HEK293 (cell line): ENCODE results near the gene LMTK3.
A peak's percentile ranks its signal among the peaks of the same experiment; 100 is the strongest.

ENCODE experiments used
- CTCF ChIA-PET: fragments of 350-600 bp; formaldehyde crosslinking; extraction: SDS; loops from one replicate; lab custom pipeline; 2021; ENCODE audit warnings: antibody characterized with exemption; lab: Yijun Ruan, JAX
- POLR2A ChIA-PET: fragments of 300-600 bp; formaldehyde crosslinking; extraction: SDS; loops from one replicate; lab custom pipeline; 2020; ENCODE audit warnings: antibody characterized with exemption, inconsistent platforms; lab: Yijun Ruan, JAX
- H3K27ac ChIP-seq: fragments of 200-500 bp; sonication (Bioruptor generic); 2 replicates; pipeline ENCODE4 v1.5.1; 2014; ENCODE audit warnings: low read depth, low read length, control low read depth, inconsistent platforms; ENCODE audit errors: extremely low read depth
- H3K36me3 ChIP-seq, 2 experiments: fragments of 200-500 bp in 1 of 2; sonication (Bioruptor generic) in 1 of 2; 1 replicate in 1 of 2; 2 replicates in 1 of 2; pipeline ENCODE4 v1.5.1; 2014 to 2017; ENCODE audit warnings: inconsistent platforms in 2 of 2, low read length in 2 of 2; ENCODE audit not compliant: control insufficient read depth in 2 of 2, insufficient read depth in 1 of 2
- H3K4me1 ChIP-seq: fragments of 200-500 bp; sonication (Bioruptor generic); 2 replicates; pipeline ENCODE4 v1.5.1; 2014; ENCODE audit warnings: mild to moderate bottlenecking, low read length, inconsistent platforms; ENCODE audit not compliant: control insufficient read depth, insufficient read depth
- H3K4me3 ChIP-seq: 2 replicates; pipeline ENCODE4 v1.5.1; 2011; ENCODE audit warnings: low read depth, mild to moderate bottlenecking, control low read depth, low read length, moderate library complexity
- H3K9me3 ChIP-seq: fragments of 200-500 bp; sonication (Bioruptor generic); 2 replicates; pipeline ENCODE4 v1.5.1; 2014; ENCODE audit warnings: low read depth, low read length, inconsistent platforms; ENCODE audit not compliant: control insufficient read depth, insufficient read depth
- KLF1 ChIP-seq: fragments of 450-650 bp; formaldehyde crosslinking; IDR thresholded peaks from 2 replicates; pipeline ENCODE4 v1.5.1; 2016; ENCODE audit warnings: missing biosample characterization, missing genetic modification characterization
- SP2 ChIP-seq: fragments of 450-650 bp; formaldehyde crosslinking; IDR thresholded peaks from 2 replicates; pipeline ENCODE4 v1.5.1; 2016; ENCODE audit warnings: missing biosample characterization, missing genetic modification characterization
- SP7 ChIP-seq: fragments of 450-650 bp; formaldehyde crosslinking; IDR thresholded peaks from 2 replicates; pipeline ENCODE4 v1.5.1; 2016; ENCODE audit warnings: missing biosample characterization, missing genetic modification characterization
- TCF7L2 ChIP-seq: IDR thresholded peaks from 2 replicates; pipeline ENCODE4 v1.6.1; 2011; ENCODE audit warnings: low read depth, mild to moderate bottlenecking, inconsistent platforms, low read length, moderate library complexity, borderline replicate concordance
- ZBTB21 ChIP-seq: fragments of 450-650 bp; formaldehyde crosslinking; IDR thresholded peaks from 2 replicates; pipeline ENCODE4 v1.5.1; 2017; ENCODE audit warnings: missing biosample characterization, missing genetic modification characterization
- ZFP41 ChIP-seq: fragments of 450-650 bp; formaldehyde crosslinking; IDR thresholded peaks from 2 replicates; pipeline ENCODE4 v1.5.1; 2016; ENCODE audit warnings: missing biosample characterization, missing genetic modification characterization, borderline replicate concordance
- ZFP69B ChIP-seq: fragments of 450-650 bp; formaldehyde crosslinking; IDR thresholded peaks from 2 replicates; pipeline ENCODE4 v1.5.1; 2016; ENCODE audit warnings: missing biosample characterization, missing genetic modification characterization
- ZNF121 ChIP-seq: fragments of 450-650 bp; formaldehyde crosslinking; IDR thresholded peaks from 2 replicates; pipeline ENCODE4 v1.5.1; 2016; ENCODE audit warnings: missing biosample characterization, missing genetic modification characterization
- ZNF19 ChIP-seq: fragments of 450-650 bp; formaldehyde crosslinking; IDR thresholded peaks from 2 replicates; pipeline ENCODE4; 2016; ENCODE audit warnings: missing biosample characterization, missing genetic modification characterization, low read depth
- ZNF211 ChIP-seq: fragments of 450-650 bp; formaldehyde crosslinking; IDR thresholded peaks from 2 replicates; pipeline ENCODE4 v1.5.1; 2016; ENCODE audit warnings: low read depth, missing biosample characterization, missing genetic modification characterization
- ZNF223 ChIP-seq: fragments of 450-650 bp; formaldehyde crosslinking; IDR thresholded peaks from 2 replicates; pipeline ENCODE4 v1.5.1; 2016; ENCODE audit warnings: missing biosample characterization, missing genetic modification characterization
- ZNF24 ChIP-seq: fragments of 450-650 bp; formaldehyde crosslinking; IDR thresholded peaks from 2 replicates; pipeline ENCODE4 v1.5.1; 2016; ENCODE audit warnings: missing biosample characterization, missing genetic modification characterization
- ZNF391 ChIP-seq: fragments of 450-650 bp; formaldehyde crosslinking; IDR thresholded peaks from 2 replicates; pipeline ENCODE4 v1.5.1; 2016; ENCODE audit warnings: low read depth, missing biosample characterization, missing genetic modification characterization, borderline replicate concordance
- ZNF394 ChIP-seq: fragments of 450-650 bp; formaldehyde crosslinking; IDR thresholded peaks from 2 replicates; pipeline ENCODE4 v1.5.1; 2016; ENCODE audit warnings: missing biosample characterization, missing genetic modification characterization, mild to moderate bottlenecking, moderate library complexity, borderline replicate concordance
- ZNF561 ChIP-seq: fragments of 450-650 bp; IDR thresholded peaks from 2 replicates; pipeline ENCODE4 v1.5.1; 2018; ENCODE audit warnings: missing biosample characterization, missing genetic modification characterization, borderline replicate concordance
- ZNF621 ChIP-seq: fragments of 450-650 bp; formaldehyde crosslinking; IDR thresholded peaks from 2 replicates; pipeline ENCODE4 v1.5.1; 2017; ENCODE audit warnings: missing biosample characterization, missing genetic modification characterization
- ZNF664 ChIP-seq: fragments of 450-650 bp; formaldehyde crosslinking; IDR thresholded peaks from 2 replicates; pipeline ENCODE4 v1.5.1; 2016; ENCODE audit warnings: missing biosample characterization, missing genetic modification characterization
- ZNF768 ChIP-seq: fragments of 450-650 bp; formaldehyde crosslinking; IDR thresholded peaks from 2 replicates; pipeline ENCODE4 v1.5.1; 2018; ENCODE audit warnings: missing biosample characterization, mild to moderate bottlenecking, missing genetic modification characterization
- ZNF777 ChIP-seq: fragments of 450-650 bp; formaldehyde crosslinking; IDR thresholded peaks from 2 replicates; pipeline ENCODE4 v1.5.1; 2017; ENCODE audit warnings: missing biosample characterization, missing genetic modification characterization, borderline replicate concordance
- ZNF792 ChIP-seq: fragments of 450-650 bp; formaldehyde crosslinking; IDR thresholded peaks from 2 replicates; pipeline ENCODE4 v1.5.1; 2016; ENCODE audit warnings: missing biosample characterization, missing genetic modification characterization
- TF ChIP-seq, protein P1 (sequence below): fragments of 450-650 bp; formaldehyde crosslinking; IDR thresholded peaks from 2 replicates; pipeline ENCODE4 v1.5.1; 2016; ENCODE audit warnings: missing biosample characterization, missing genetic modification characterization
- TF ChIP-seq, protein P2 (sequence below): fragments of 450-650 bp; formaldehyde crosslinking; IDR thresholded peaks from 2 replicates; pipeline ENCODE4 v1.5.1; 2016; ENCODE audit warnings: missing biosample characterization, missing genetic modification characterization, borderline replicate concordance

The LMTK3 gene

DNA sequence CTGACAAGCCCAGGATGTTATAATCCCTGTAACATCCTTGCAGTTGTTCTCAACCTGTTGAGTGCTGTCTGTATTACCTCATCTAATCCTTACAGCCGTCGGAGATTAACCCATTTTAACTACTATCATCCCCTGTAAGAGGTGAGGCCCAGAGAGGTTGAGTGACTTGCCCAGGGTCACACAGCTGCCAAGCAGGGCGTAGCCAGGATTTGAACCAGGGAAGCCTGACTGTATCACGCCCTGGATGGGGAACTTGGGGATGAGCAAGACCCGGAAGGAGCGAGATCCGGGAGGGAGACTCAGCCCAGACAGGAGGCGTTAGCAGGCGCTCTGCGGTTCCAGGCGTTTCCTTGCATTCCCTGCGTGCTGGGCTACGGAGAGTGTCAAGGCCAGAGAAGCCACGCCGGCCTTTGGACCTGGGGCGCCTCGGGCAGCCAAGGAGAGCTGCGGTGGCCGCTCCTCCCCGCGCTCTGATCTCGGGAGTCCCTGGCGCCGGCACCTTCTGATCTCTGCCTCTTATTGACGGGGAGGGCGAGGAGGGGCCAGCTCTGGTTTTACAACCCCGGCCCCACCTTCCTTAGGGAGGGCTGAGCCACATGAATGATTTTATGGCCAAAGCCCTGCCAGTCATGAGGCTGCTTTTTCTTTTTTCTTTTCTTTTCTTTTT lies 46.5 kb upstream of the LMTK3 start (continued):
- no peak for TF ChIP-seq ZNF621 (tag by site-specific recombination)
- peak; percentile 82 for TF ChIP-seq TCF7L2
- TF ChIP-seq ZNF561 (tag by site-specific recombination), result no peak
- peak; percentile 28; the same call in 1 of the 2 replicates for TF ChIP-seq KLF1 (tag by site-specific recombination)
- TF ChIP-seq ZNF223 (tag by site-specific recombination), result no peak
- no peak for TF ChIP-seq ZNF394 (tag by site-specific recombination)
- no peak for TF ChIP-seq ZNF211 (tag by site-specific recombination)
- no peak for TF ChIP-seq ZNF19 (tag by site-specific recombination)
- TF ChIP-seq ZNF664 (tag by site-specific recombination), result peak; percentile 81
- TF ChIP-seq ZFP69B (tag by site-specific recombination), result no peak
- no peak for TF ChIP-seq ZNF24
- TF ChIP-seq ZNF792 (tag by site-specific recombination), result no peak
- no peak for TF ChIP-seq ZFP41 (tag by site-specific recombination)
- TF ChIP-seq ZNF768 (tag by site-specific recombination), result peak; percentile 95
- TF ChIP-seq, protein P1, sequence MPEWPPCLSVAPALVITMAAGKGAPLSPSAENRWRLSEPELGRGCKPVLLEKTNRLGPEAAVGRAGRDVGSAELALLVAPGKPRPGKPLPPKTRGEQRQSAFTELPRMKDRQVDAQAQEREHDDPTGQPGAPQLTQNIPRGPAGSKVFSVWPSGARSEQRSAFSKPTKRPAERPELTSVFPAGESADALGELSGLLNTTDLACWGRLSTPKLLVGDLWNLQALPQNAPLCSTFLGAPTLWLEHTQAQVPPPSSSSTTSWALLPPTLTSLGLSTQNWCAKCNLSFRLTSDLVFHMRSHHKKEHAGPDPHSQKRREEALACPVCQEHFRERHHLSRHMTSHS (tag by site-specific recombination), result no peak
- no peak for TF ChIP-seq SP2 (tag by site-specific recombination)
- no peak for TF ChIP-seq SP7 (tag by site-specific recombination)
- TF ChIP-seq ZNF391 (tag by site-specific recombination), result no peak

DNA sequence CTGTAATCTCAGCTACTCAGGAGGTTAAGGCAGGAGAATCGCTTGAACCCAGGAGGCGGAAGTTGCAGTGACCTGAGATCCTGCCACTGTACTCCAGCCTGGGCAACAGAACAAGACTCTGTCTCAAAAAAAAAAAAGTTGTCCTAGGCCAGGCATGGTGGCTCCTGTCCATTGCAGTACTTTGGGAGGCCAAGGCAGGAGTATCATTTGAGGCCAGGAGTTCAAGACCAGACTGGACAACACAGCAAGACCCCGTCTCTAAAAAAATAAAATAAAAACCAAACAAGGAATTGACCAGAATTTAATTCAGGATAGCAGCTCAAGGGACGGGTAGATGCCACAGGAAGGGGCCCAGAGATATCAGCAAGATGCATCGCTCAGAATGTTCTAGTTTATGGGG lies 45.2 kb upstream of the LMTK3 start:
- Histone ChIP-seq H3K4me1 (peaks cover 3% of the 10 kb centered on the region; the same call in 1 of the 2 replicates), H3K36me3 (no peaks in the 10 kb centered on the region), H3K4me3 (no peak overlapping the region), H3K9me3 (no peaks in the 10 kb centered on the region), H3K27ac (no peak overlapping the region)
- TF ChIP-seq ZNF121 (tag by site-specific recombination), result peak; percentile 96
- no peak for TF ChIP-seq TCF7L2
- TF ChIP-seq ZBTB21 (tag by site-specific recombination), result no peak
- ChIA-PET CTCF (interaction anchor here (1.1 to 1.6 kb wide), 3 partner anchors 27 to 67 kb away, joined by 3 to 7 read pairs (median 4); no protein-coding TSS in a partner anchor), POLR2A (interaction anchor here (0.6 to 1.6 kb wide), 2 partner anchors 11 to 19 kb away, joined by 4 to 5 read pairs; no protein-coding TSS in a partner anchor)

DNA sequence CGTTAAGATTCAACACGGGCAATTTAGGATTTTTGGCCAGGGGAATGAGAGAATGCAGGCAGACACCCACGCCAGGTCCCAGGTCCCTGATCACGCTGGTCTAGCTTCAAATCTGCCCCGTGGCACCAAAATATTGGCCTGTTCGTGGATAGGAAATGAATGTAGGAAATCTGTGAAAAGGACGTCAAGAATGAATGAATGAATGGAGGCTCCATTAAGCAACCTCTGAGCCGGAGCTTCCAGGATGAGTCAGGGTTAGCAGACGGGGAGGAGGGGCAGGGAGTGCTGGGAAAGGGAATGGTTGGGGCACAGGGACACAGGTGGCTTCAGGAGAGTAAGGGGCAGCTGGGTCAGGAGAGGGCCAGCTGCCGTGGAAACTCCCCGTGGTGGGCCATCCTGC lies 44.5 kb upstream of the LMTK3 start:
- no peaks in the 10 kb centered on the region for H3K36me3 ChIP-seq
- ChIA-PET POLR2A (interaction anchor here (1.6 kb wide), 1 partner anchor 12 kb away, joined by 5 read pairs; no protein-coding TSS in a partner anchor), CTCF (interaction anchor here (0.6 to 1.6 kb wide), 5 partner anchors 21 to 449 kb away, joined by 3 to 7 read pairs (median 4); no protein-coding TSS in a partner anchor)
- peaks cover 3% of the 10 kb centered on the region; the same call in 1 of the 2 replicates for H3K4me1 ChIP-seq
- H3K4me3 ChIP-seq, result no peak overlapping the region
- H3K27ac ChIP-seq, result no peak overlapping the region
- no peaks in the 10 kb centered on the region for H3K9me3 ChIP-seq
- TF ChIP-seq, protein P2, sequence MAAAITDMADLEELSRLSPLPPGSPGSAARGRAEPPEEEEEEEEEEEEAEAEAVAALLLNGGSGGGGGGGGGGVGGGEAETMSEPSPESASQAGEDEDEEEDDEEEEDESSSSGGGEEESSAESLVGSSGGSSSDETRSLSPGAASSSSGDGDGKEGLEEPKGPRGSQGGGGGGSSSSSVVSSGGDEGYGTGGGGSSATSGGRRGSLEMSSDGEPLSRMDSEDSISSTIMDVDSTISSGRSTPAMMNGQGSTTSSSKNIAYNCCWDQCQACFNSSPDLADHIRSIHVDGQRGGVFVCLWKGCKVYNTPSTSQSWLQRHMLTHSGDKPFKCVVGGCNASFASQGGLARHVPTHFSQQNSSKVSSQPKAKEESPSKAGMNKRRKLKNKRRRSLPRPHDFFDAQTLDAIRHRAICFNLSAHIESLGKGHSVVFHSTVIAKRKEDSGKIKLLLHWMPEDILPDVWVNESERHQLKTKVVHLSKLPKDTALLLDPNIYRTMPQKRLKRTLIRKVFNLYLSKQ, result no peak
- TF ChIP-seq ZNF777 (no peak), SP2 (tag by site-specific recombination) (no peak), ZNF24 (peak; percentile 91)
